COLO668 (cell line): ENCODE data around the gene SEMA4D.
"Not testable (repeated sequence)": the region's sequence is repeated elsewhere in the genome, so short reads cannot be mapped to it uniquely, and the experiment has no call there.

ENCODE experiments used
- DNase-seq: peaks from one replicate; lab custom pipeline; 2025; ENCODE audit not compliant: unreplicated experiment; lab: John Stamatoyannopoulos, UW

Gene SEMA4D

GRCh38 chr9:89357331-89358197, 140.3 kb downstream of the SEMA4D start:
- peak; percentile 88 for DNase-seq

GRCh38 chr9:89356782-89357181, 141.1 kb downstream of the SEMA4D start:
- peak; percentile 19 for DNase-seq

- DNase-seq = no peak
These were observed 143.4 kb downstream of the SEMA4D start for GRCh38 chr9:89354471-89354870.

GRCh38 chr9:89353989-89354388, 143.9 kb downstream of the SEMA4D start:
- DNase-seq = no peak

- DNase-seq = no peak
These were observed 144.9 kb downstream of the SEMA4D start for GRCh38 chr9:89352874-89353649.

- no peak for DNase-seq
These were observed 145.5 kb downstream of the SEMA4D start for GRCh38 chr9:89352451-89352850.

GRCh38 chr9:89351584-89352300, 146.2 kb downstream of the SEMA4D start:
- no peak for DNase-seq

GRCh38 chr9:89350988-89351557, 146.8 kb downstream of the SEMA4D start:
- peak; percentile 28 for DNase-seq

- DNase-seq = no peak
These were observed 148.3 kb downstream of the SEMA4D start for GRCh38 chr9:89349607-89350006.

GRCh38 chr9:89347651-89348050, 150.3 kb downstream of the SEMA4D start:
- DNase-seq = no peak

GRCh38 chr9:89346696-89347095, 151.2 kb downstream of the SEMA4D start:
- no peak for DNase-seq

- no peak for DNase-seq
These were observed 152.4 kb downstream of the SEMA4D start for GRCh38 chr9:89345476-89345875.

GRCh38 chr9:89343812-89344211, 154.1 kb downstream of the SEMA4D start:
- not testable (repeated sequence) for DNase-seq

- no peak for DNase-seq
These were observed 155.0 kb downstream of the SEMA4D start for GRCh38 chr9:89342948-89343347.

- no peak for DNase-seq
These were observed 155.7 kb downstream of the SEMA4D start for GRCh38 chr9:89342213-89342612.

- DNase-seq = no peak
These were observed 157.6 kb downstream of the SEMA4D start for GRCh38 chr9:89340332-89340731.

- no peak for DNase-seq
These were observed 158.1 kb downstream of the SEMA4D start for GRCh38 chr9:89339807-89340206.

- no peak for DNase-seq
These were observed 167.4 kb downstream of the SEMA4D start for GRCh38 chr9:89330513-89330912.

- DNase-seq = no peak
These were observed 168.0 kb downstream of the SEMA4D start for GRCh38 chr9:89329917-89330316.

GRCh38 chr9:89328064-89328463, 169.8 kb downstream of the SEMA4D start:
- no peak for DNase-seq

- DNase-seq = no peak
These were observed 172.2 kb downstream of the SEMA4D start for GRCh38 chr9:89325733-89326132.
